PC-3 (cell line): ENCODE results near the gene THY1.

Source experiments
- CTCF ChIP-seq: fragments of 300-600 bp; sonication (generic); conservative IDR thresholded peaks from 2 replicates; pipeline ENCODE4 v1.5.1; 2017; ENCODE audit warnings: antibody characterized with exemption, low read depth, mild to moderate bottlenecking, low read length
- EZH2 ChIP-seq: fragments of 300-600 bp; sonication (generic); IDR thresholded peaks from one replicate; pipeline ENCODE4 v1.6.1; 2017; ENCODE audit warnings: antibody characterized with exemption, mild to moderate bottlenecking, low read length; ENCODE audit not compliant: unreplicated experiment
- EZH2phosphoT487 ChIP-seq: fragments of 300-600 bp; sonication (generic); IDR thresholded peaks from 2 replicates; pipeline ENCODE4 v1.6.1; 2018; ENCODE audit warnings: mild to moderate bottlenecking, antibody characterized with exemption, low read length, borderline replicate concordance

- TF ChIP-seq EZH2 (no peak), CTCF (no peak), EZH2phosphoT487 (no peak)
These were observed 18.1 kb downstream of the THY1 start for GRCh38 chr11:119404872-119405271.
